Mucosa of gallbladder (tissue), 1 donor: ENCODE measurements around the gene DNM2. TPM values are rescaled to one million over a fixed set of nuclear protein-coding genes. Genes with fewer than 3 reads are reported as not detected.

ENCODE experiments used
- DNase-seq: peaks from one replicate; pipeline ENCODE4 v3.0.0-alpha.2; 2020; ENCODE audit warnings: low spot score
- total RNA-seq: library from RNA; stranded (reverse); gene quantifications from one replicate; pipeline ENCODE4 v1.2.1, GENCODE V29; 2021
- donor health status: DM: no; HTN: no; CAD: no.

Gene DNM2
- total RNA-seq, 1 donor from 2014 or later: 227 TPM

DNA sequence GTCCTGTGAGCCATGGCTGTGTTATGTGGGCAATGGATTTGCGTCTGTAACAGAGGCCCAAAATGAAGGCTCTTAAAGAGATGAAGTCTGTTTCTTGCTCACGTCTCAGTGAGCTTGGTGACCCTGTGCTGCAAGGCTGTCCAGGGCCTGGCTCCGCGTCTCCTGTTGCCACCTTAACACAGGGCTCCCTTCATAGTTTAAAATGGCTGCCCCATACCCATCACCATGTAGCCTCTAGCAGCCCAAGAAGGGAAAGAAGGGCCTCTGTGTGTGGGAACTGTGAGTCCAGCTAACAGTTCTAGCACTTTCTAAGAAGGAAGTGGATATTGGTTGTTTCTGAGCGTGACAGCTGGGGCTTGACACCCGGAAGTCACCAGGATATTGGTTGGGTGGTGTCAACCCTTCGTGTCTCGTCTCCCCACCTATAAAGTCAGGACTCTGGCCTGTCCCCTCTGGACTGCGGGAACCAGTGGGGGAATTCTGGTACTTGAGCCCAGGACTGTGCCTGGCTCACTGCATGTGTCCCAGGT lies 97.2 kb downstream of the DNM2 start:
- DNase-seq: no peak

DNA sequence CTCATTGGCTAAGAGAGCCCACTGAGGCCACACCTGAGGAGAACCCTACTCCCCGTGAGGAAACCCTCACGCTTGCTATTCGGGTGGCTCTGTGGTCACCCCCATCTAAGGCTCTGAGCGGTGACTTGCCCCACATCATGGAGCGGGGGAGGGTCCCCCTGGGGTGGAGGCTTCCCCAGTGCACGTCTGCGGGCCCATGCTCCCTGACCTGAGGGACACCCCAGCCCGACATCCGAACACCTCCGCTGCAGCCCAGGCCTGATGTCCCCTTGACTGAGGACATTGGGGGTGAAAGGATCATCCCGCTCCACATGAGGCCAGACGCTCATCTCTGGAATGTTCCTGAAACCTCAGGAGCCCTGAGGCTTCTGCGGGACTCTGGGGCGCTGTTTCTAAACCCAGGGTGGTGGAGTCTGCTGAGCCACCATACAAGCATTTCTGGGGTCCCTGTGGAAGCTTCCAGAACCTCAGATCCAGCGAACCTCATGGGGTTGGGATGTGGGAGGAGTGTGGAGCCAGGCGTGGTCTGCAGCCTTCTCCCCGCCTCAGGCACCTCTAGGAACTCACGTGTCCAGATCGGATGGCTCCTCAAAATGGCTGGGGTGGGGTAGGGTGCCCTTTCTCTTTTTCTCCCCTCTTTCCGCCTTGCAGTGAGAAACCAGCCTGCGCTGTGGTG lies 98.2 kb downstream of the DNM2 start:
- no peak for DNase-seq

DNA sequence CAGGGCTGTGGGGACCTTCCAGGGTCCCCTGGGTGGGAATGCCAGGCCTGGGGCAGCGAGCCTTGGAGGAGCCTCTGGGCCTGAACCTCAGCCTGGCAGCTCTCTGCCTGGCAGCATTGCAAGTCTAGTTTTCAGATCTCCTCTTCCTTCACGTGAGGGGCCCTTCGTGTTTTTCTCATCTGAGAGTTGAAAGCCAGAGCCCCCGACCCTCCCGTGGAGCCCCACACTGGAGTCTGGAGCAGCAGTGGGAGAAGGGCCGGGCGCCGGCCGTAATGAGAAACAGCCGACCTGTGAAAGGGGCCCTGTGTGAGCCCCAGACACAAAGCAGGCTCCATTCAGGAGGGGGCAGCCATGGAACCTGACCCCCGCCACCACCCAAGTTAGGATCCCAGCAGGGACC lies 98.8 kb downstream of the DNM2 start:
- DNase-seq: no peak

DNA sequence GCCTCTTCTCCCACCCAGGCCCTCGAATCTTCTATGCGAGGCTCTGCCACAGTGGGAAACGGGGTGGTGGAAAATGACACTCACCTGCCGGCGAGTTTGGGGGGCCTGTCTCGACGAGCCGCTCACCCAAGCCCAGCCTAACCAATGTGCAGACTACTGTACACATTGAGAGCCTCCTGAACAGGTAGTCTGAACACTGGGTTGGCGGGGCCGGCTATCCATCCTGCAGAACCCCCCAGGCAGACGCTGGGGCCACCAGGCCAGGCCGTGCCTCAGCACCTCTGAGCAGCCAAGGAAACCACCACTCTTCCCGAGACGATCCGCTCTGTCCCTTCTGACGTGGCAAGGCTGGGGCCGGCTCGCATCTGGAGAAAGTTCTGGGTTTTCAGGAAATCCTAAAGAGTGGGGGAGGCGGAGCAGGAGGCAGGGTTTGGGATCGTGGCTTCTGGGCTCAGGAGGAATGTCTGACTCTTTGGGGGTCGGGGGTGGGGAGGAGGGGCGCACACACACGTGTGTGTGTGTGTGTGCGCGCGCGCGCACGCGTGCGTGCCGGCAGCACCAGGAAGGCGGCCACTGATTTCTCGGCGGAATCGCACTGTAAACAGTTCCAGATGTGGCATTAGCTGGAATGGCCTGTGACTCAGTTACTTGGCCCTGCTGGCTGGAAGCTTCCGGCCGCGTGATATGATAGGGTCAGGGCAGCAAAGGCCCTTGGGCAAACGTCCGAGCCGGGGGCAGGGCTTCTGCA lies 99.6 kb downstream of the DNM2 start:
- DNase-seq: peak; percentile 59

DNA sequence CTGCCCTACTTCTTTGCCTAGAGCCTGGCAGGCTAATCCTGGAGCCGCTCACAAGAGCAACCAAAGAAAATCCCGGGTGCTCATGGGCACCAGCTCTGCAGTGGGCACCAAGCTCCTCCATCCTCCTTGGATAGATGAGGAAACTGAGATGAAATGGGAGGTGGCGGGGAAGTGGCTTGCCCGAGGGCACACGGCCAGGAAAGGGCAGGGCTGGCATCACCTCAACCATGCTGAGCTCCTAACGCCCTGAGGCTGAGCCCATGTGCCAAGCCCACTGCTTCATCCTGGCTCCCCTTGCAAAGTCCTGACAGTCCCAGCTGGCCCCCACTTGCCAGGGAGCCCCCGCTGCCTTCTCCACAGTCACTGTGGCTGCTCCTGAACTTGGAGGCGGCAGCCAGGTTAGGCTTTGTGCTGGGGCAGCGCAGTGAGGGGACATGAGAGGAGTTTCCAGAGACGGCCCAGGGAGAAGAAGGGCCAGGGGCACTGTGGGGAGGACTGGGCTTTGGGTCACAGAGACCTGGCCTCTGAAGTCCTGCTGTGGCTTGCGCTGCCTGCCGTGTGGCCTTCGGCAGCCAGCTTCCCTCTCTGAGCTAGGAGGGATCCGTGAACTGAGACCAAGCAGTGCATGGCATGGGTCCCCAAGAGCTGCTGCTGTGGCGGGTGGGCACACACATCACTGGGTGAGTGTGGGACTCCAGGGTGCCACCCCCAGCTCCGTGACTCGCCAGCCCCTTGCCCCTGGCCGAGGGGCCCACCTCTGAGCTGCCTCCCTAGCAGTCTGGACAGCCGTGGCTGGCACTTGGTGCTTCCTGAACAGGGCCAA lies 100.6 kb downstream of the DNM2 start:
- DNase-seq: no peak

DNA sequence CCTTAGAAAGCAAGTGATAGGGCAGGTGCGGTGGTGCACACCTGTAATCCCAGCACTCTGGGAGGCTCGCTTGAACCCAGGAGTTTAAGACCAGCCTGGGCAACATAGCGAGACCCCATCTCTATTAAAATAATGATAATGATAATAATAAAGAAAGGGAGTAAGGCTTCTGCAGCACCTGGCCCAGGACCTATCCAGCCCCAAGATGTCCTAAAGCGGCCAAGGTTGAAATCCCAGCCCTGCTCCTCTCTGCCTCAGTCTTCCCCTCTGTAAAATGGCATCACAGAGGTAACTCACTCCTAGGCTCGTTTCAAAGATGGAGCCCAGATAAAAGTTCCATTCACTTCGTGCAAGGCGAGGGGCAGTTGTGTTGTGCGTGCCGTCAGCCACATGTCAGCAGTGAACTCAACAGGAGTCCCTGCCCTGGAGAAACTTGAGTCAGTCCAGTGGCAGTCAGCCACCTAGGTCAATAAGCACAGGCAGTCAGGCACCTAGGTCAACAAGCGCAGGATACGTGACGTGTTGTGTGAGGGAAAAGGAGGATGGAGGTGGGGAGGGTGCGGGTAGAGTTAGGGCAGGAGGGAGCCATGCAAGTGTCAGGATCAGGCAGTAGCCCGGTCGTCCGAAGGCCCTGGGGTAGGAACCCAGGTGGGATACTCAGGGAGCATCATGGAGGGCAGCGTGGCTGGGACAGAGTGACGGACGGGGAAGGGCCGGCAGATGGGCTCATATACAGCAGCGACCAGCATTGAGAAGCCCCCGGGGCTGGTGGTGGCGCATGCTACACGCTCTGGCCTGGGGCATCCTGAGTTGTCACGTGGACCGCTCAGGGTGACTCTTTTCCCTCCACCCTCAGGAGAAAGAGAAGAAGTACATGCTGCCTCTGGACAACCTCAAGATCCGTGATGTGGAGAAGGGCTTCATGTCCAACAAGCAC lies 101.5 kb downstream of the DNM2 start:
- DNase-seq: no peak

DNA sequence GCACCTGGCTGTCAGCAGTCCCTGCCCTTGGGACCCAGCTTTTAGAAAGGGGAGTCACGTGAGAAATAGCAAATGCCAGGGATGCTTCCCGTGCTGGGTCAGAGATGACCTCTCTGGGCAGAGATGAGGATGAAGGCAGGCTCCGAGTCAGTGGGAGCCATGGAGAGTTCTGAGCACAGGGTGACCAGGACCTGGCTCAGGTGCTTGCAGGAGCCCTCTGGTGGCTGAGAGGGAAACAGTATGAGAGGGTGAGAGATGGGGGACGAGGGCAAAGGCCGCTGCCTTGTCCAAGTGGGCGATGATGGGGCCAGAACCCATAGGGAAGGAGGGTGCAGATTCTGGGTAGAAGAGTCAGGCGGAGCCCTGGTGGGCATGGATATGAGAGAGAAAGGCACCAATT lies 102.3 kb downstream of the DNM2 start:
- DNase-seq: no peak

DNA sequence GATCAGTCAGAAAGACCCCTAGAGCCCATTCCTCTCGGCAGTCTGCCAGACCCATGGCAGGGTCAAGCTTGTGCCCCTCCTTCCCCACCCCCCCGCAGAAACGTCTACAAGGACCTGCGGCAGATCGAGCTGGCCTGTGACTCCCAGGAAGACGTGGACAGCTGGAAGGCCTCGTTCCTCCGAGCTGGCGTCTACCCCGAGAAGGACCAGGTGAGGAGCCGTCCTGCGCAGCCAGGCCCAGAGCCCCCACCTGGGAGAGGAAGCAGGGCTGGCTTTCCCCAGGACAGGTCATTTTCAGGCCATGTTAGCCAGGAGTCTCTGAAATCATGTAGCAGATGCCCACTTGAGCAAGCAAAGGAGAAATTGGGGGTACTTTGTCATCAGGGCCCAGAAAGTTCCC lies 105.8 kb downstream of the DNM2 start:
- DNase-seq: no peak

DNA sequence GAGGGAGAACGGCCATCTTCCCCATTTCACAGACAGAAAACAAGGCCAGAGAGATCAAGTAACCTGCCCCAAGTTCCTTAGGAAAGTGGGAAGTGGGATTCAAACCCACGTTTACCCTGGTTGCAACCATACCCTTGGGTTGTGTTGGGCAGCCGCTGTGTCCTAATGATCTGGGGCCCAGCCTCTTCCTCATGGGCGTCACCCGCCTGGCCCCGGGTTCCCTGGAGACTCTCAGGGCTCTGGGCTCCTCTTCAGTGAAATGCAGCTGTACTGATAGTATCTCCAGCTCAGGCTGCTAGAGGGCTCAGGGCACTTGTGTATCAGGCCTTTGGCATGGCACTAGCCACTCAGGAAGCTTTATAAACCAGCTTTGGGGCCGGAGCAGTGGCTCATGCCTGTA lies 108.4 kb downstream of the DNM2 start:
- no peak for DNase-seq

DNA sequence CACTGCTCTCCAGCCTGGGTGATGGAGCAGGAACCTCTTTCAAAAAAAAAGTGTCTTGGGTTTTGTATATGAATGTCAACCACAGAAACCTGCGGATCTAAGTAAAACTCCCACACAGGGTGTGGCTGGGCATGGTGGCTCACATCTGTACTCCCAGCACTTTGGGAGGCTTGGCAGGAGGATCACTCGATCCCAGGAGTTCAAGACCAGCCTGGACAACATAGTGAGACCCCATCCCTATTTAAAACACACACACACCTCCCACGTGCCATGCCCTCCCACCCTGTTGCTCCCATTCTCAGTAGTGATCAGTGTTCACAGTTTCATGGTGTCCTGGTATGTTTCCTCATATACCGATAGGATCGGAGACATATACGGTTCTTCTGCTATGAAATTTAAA lies 109.0 kb downstream of the DNM2 start:
- DNase-seq: no peak

DNA sequence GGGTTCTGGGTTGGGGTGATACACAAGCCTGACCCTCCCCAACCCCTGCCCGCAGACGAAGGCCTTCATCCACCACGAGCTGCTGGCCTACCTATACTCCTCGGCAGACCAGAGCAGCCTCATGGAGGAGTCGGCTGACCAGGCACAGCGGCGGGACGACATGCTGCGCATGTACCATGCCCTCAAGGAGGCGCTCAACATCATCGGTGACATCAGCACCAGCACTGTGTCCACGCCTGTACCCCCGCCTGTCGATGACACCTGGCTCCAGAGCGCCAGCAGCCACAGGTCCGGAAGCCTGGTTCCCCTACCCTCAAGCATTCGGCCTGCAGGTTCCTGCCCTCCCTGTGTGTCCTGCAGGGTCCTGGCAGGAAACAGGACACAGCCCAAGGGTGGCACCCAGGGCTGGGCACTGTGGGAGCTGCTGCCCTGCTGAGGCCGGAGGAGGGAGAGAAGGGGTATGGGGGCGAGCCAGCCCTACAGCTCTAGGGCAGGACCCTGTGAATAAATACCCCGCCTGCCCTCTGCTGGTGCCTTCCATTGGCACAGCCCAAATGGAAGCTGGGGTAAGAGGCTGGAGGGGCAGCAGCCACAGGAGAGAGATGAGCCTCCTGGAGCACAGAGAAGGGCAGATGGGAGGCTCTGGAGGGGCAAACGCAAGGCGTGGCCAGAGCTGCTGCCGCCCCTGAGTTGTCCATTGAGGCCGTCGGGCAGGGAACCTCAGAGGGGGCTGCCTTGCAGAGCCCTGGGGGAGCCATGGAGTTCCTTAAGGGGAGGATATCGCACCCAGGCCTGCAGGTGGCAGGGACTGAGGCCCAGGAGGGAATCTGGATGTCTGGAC lies 111.3 kb downstream of the DNM2 start:
- no peak for DNase-seq

DNA sequence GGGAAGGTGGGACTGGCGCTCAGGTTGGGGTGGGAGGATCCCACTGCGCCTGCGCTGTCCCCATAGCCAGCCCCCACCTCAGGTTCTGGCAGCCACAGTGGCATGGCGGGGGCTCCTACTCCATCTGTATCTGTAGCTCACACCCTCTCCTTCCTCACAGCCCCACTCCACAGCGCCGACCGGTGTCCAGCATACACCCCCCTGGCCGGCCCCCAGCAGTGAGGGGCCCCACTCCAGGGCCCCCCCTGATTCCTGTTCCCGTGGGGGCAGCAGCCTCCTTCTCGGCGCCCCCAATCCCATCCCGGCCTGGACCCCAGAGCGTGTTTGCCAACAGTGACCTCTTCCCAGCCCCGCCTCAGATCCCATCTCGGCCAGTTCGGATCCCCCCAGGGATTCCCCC lies 112.1 kb downstream of the DNM2 start:
- no peak for DNase-seq

DNA sequence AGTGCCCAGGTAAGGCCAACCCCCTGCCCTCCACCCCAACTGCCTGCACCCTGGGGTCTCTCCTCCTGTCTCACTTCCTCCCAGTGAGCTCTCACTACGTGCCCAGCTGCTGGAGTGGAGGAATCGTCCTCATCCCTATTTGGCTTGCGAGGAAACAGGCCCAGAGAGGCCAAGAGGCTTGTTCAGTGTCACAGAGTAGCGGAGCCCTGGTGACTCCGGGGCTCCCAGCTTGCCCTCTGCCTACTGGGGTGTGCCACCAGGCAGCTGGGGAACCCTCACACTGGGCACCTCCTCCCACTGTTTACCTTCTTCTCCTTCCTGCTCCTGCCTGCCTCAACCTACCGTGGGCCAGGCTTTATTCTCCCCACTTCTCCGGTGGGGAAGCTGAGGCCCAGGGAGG lies 112.5 kb downstream of the DNM2 start:
- no peak for DNase-seq

DNA sequence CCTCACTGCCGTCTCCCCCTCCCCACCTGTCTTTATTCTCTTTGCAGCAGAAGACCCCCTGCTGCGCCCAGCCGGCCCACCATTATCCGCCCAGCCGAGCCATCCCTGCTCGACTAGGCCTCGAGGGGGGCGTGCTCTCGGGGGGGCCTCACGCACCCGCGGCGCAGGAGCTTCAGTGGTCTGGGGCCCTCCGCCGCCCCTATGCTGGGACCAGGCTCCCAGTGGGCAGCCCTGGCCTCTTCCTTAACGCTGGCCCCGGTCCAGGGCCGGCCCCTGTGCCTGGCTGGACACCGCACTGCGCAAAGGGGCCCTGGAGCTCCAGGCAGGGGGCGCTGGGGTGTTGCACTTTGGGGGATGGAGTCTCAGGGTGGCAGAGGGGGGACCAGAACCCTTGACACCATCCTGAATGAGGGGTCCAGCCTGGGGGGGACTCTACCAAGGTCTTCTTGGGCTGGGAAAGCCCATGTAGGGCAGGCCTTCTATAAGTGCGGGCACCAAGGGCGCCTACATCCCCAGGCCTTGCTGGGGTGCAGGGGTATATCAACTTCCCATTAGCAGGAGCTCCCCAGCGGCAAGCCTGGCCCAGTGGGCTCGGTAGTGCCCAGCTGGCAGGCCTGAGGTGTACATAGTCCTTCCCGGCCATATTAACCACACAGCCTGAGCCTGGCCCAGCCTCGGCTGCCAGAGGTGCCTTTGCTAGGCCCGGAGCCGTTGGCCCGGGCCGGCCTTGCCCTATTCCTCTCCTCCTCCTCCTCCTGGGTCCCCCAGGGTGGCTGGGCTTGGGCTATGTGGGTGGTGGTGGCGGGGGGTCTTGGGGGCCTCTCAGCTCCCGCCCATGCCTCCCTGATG lies 113.3 kb downstream of the DNM2 start:
- no peak for DNase-seq

DNA sequence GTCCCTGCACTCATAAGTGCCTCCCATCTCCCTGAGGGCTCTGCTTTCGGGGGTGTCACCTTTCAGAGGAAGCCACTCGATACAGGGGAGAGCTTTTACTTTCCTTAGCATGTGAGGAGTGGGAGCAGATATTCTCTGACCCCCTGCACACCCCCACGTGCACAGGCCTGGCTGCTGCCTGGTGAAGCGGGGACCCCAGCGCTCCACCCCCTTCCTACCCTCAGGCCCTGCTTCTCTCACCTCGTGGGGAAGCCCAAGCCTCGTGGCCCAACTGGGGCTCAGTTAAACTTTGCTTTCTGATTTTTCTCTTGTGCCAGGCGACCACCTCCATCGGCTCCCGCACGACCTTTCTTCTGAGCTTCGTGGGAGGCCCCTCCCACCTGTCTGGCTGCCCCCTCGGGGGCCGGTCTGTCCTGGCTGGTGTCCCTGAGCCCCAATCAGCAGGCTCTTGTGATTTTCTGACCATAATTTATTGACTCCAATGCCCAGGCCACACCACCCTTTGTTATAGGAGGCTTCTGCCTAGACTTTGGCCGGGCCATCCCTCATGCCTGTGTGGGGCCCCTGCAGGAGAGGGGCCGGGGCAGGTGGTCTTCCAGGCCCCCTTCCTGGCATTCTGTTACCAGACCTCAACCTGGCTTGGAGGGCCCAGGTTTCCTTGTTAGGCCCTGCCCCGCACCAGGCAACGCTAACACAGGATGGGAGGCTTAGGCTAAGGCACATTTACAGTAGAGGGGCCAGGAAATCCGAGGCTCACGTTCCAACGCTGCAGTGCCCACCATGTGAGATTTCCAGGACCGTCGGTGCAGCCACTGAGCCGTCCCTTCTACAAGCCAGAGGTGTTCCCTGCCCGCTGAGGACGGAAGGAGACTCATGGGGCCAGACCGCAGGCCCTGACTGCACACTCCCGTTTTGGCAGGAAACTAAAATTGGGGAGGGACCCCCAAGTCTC lies 114.4 kb downstream of the DNM2 start:
- no peak for DNase-seq

DNA sequence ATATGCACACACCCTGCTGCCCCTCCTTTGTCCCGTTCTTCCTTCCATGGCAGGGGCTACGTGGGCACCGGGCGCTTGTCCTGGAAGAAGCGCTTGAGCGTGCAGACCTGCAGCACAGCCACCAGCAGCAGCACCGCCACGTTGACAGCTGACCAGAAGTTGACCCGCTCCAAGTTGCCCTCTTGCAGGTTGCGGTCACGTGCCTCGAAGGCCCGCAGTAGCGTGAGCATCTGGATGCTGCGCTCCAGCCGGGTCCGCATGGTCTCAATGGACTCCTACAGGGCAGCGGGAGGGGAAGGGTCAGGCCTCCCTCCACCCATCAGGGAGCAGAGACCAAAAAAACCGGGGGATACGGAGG lies 115.0 kb downstream of the DNM2 start:
- no peak for DNase-seq

DNA sequence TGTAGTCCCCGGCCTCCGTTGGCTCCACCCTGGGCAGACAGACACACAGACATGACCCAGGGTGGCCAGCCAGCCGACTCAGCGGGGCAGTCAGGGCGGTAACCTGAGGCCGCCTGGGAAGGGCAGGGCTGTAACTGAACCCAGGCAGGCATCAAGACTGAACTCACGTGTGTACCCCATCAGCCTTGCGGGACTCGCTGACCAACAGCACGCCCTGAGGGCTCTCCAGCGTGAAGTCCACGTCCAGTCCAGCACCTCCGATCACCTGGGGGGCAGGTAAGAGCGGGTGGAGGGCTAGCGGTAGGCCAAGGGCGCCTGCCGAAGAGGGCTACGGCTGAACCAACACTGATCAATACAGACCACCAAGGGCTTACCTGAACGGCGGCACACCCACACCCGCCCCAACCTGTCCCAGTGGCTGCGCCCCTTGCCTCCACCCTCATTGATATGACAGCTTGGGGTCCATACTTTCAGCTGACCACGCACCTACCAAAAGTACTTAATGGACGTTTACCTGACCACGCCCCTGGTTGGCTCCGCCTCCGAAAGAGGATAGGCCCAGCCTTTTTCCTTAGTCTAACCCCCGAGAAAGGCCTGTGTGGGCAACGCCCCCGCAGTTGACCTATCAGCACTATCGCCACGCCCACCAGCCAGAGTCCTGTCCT lies 117.3 kb downstream of the DNM2 start:
- DNase-seq: no peak
